Neural progenitor cell (in vitro differentiated cells): ENCODE data around the gene RPTOR. TPM values are rescaled to one million over a fixed set of nuclear protein-coding genes. Genes with fewer than 3 reads are reported as not detected.

Experiments
- DNase-seq: peaks from one replicate; pipeline ENCODE4 v3.0.0-alpha.2; 2016; ENCODE audit warnings: low spot score
- H2AFZ ChIP-seq: fragments of 200-600 bp; sonication (generic); replicated peaks from 2 replicates; pipeline ENCODE4 v1.6.1; 2016; ENCODE audit warnings: antibody characterized with exemption
- H3F3A ChIP-seq: fragments of 200-600 bp; sonication (generic); 2 replicates; pipeline ENCODE4 v1.6.1; 2016; ENCODE audit warnings: antibody characterized with exemption, low read depth
- H3K27ac ChIP-seq: fragments of 200-600 bp; sonication (generic); 2 replicates; pipeline ENCODE4 v1.5.1; 2016; ENCODE audit warnings: mild to moderate bottlenecking
- H3K27me3 ChIP-seq: fragments of 200-600 bp; sonication (generic); 2 replicates; pipeline ENCODE4 v1.6.1; 2016; ENCODE audit warnings: mild to moderate bottlenecking, moderate library complexity
- H3K36me3 ChIP-seq: fragments of 200-600 bp; sonication (generic); 2 replicates; pipeline ENCODE4 v1.5.1; 2016
- H3K4me1 ChIP-seq: fragments of 200-600 bp; sonication (generic); 2 replicates; pipeline ENCODE4 v1.6.1; 2016; ENCODE audit warnings: mixed run types
- H3K4me2 ChIP-seq: fragments of 200-600 bp; sonication (generic); 2 replicates; pipeline ENCODE4 v1.6.1; 2016
- H3K4me3 ChIP-seq: fragments of 200-600 bp; sonication (generic); 2 replicates; pipeline ENCODE4 v1.5.1; 2016
- H3K79me2 ChIP-seq: fragments of 200-600 bp; sonication (generic); 2 replicates; pipeline ENCODE4 v1.6.1; 2016; ENCODE audit warnings: low read depth
- H3K9ac ChIP-seq: fragments of 200-600 bp; sonication (generic); 2 replicates; pipeline ENCODE4 v1.6.1; 2016
- H3K9me3 ChIP-seq: fragments of 200-600 bp; sonication (generic); 2 replicates; pipeline ENCODE4 v1.5.1; 2016; ENCODE audit warnings: low read depth
- H4K20me1 ChIP-seq: fragments of 200-600 bp; sonication (generic); 2 replicates; pipeline ENCODE4 v1.6.1; 2016; ENCODE audit warnings: low read depth
- H3K27ac Mint-ChIP-seq: 3 replicates; pipeline ENCODE4 v1.8.0; 2021; ENCODE audit warnings: mixed read lengths
- H3K27me3 Mint-ChIP-seq: 2 replicates; pipeline ENCODE4 v1.8.0; 2022; ENCODE audit warnings: low read depth, mild to moderate bottlenecking, inconsistent platforms, moderate library complexity, mixed read lengths; ENCODE audit not compliant: insufficient read depth
- H3K36me3 Mint-ChIP-seq: 3 replicates; pipeline ENCODE4 v1.8.0; 2021; ENCODE audit warnings: mixed read lengths
- H3K4me1 Mint-ChIP-seq: 3 replicates; pipeline ENCODE4 v1.8.0; 2021; ENCODE audit warnings: mixed read lengths
- H3K4me3 Mint-ChIP-seq: 3 replicates; pipeline ENCODE4 v1.8.0; 2021; ENCODE audit warnings: mild to moderate bottlenecking, moderate library complexity, mixed read lengths
- H3K9me3 Mint-ChIP-seq: 3 replicates; pipeline ENCODE4 v1.8.0; 2020; ENCODE audit warnings: mixed read lengths
- EZH2 ChIP-seq: fragments of 200-600 bp; sonication (generic); IDR thresholded peaks from 2 replicates; pipeline ENCODE4 v1.6.1; 2017; ENCODE audit warnings: antibody characterized with exemption, mild to moderate bottlenecking, moderate library complexity
- EZH2phosphoT487 ChIP-seq: fragments of 200-600 bp; sonication (generic); IDR thresholded peaks from 2 replicates; pipeline ENCODE4 v1.6.1; 2017; ENCODE audit warnings: antibody characterized with exemption
- total RNA-seq: library from RNA; depleted of rRNA; stranded (reverse); fragments of >200 nt; gene quantifications from 2 replicates; pipeline ENCODE4 v1.2.3, GENCODE V29; 2015; ENCODE audit warnings: low replicate concordance
- TF ChIP-seq, protein P1 (sequence below): fragments of 200-600 bp; sonication (generic); IDR thresholded peaks from 2 replicates; pipeline ENCODE4 v1.5.1; 2017; ENCODE audit warnings: antibody characterized with exemption, mild to moderate bottlenecking

Gene RPTOR
- total RNA-seq, 1 donor from 2014 or later = 7.4 TPM

DNA sequence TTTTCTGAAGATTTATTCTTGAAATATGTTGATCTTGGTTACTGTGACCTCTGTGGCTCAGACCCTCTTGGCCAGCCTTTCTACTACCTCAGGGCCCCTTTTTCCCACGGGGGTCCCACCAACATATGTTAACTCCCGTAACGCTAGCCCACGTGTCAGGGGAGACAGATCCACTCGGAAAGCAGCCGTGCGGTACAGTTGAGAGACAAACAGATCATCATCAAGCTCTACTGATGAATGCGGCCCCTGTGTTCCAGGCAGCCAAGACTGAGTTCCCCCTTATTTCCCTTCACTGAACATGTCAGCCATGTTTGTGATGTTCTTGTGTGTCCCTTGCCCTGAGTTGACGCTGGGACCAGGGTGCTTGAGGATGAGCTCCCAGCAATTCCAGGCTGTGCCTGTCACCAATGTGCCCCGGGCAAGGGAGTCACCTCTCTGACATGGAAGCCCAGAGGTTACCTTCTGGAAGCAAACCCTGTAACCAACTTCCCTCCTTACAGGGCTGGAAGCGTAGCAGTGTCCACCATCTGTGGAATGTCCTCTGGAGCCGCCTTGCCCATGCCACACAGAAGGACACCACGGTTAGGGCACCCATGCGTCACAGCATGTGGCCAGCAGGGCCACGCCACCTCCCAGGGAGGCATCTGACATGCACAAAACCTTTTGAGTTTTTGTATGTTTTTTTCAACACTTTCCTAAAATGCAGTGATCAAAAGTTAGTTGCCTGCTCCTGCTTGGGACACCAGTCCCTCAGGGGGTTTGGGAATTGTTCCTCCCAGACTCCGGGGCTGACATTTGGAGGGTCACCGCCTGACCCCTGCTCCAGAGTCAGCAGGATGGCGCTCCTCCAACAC is 253.3 kb downstream of the RPTOR start:
- Histone ChIP-seq H3F3A (no peaks in the 10 kb centered on the region), H3K36me3 (no peaks in the 10 kb centered on the region), H4K20me1 (no peaks in the 10 kb centered on the region), H3K4me3 (no peak overlapping the region), H2AFZ (no peak overlapping the region), H3K9ac (no peak overlapping the region), H3K9me3 (no peaks in the 10 kb centered on the region), H3K4me1 (no peaks in the 10 kb centered on the region), H3K79me2 (no peaks in the 10 kb centered on the region), H3K4me2 (no peak overlapping the region), H3K27me3 (no peaks in the 10 kb centered on the region), H3K27ac (no peak overlapping the region)
- no peak overlapping the region for H3K4me3 Mint-ChIP-seq
- no peak overlapping the region for H3K27ac Mint-ChIP-seq
- peaks cover 2% of the 10 kb centered on the region for H3K9me3 Mint-ChIP-seq
- peaks cover 18% of the 10 kb centered on the region for H3K36me3 Mint-ChIP-seq
- TF ChIP-seq EZH2phosphoT487 (no peak), EZH2 (no peak)
- TF ChIP-seq, protein P1, sequence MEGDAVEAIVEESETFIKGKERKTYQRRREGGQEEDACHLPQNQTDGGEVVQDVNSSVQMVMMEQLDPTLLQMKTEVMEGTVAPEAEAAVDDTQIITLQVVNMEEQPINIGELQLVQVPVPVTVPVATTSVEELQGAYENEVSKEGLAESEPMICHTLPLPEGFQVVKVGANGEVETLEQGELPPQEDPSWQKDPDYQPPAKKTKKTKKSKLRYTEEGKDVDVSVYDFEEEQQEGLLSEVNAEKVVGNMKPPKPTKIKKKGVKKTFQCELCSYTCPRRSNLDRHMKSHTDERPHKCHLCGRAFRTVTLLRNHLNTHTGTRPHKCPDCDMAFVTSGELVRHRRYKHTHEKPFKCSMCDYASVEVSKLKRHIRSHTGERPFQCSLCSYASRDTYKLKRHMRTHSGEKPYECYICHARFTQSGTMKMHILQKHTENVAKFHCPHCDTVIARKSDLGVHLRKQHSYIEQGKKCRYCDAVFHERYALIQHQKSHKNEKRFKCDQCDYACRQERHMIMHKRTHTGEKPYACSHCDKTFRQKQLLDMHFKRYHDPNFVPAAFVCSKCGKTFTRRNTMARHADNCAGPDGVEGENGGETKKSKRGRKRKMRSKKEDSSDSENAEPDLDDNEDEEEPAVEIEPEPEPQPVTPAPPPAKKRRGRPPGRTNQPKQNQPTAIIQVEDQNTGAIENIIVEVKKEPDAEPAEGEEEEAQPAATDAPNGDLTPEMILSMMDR = no peak
- H3K27me3 Mint-ChIP-seq = no peaks in the 10 kb centered on the region
- DNase-seq = no peak
- H3K4me1 Mint-ChIP-seq = peaks cover 18% of the 10 kb centered on the region

DNA sequence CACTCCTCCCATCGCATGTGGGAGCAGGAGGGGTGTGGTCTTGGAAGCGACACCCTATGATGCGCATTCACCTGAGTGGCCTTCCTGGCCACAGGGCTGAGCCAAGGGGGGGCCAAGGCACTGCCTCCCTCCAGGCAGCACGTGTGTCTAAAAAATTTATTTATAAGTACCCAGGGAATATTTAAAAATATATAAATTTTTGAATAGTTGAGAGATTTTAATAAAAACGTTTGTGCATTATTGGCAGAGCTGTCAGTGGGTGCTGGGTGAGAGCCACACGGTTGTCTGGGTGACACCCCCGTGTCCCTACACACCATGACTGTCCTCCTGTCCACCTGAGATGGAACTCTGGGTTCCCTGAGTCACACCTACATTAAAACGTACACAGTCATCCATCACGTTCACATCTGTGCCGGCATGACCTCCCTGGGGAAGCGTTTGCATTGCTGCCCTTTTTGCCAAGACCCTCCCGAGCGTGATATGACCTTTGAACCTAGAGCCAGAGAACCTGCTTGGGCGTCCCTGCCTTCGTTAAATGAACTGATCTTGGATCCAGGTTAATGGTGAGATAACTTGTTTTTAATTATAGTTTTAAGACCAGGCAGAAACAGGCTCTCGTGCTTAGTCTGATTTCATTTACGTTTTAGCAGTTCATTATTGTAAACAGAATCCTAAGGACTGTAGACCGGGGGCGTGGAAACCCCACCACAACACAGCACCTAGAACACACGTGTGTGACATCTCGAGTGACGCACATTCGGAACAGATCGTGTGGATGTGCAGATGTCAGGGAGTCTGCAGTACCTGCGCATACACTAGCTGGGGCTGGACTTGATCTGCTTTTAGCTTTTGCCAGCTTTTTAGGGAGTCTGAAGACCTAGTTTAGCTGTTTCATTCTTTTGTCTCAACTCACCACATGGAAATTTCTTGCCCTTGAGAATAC is 254.2 kb downstream of the RPTOR start:
- Histone ChIP-seq H3K9ac (no peak overlapping the region), H3K79me2 (no peaks in the 10 kb centered on the region), H3K9me3 (no peaks in the 10 kb centered on the region), H4K20me1 (no peaks in the 10 kb centered on the region), H3K4me2 (no peak overlapping the region), H3K36me3 (no peaks in the 10 kb centered on the region), H3K4me3 (no peak overlapping the region), H3F3A (no peaks in the 10 kb centered on the region), H3K27me3 (no peaks in the 10 kb centered on the region), H3K27ac (no peak overlapping the region), H2AFZ (no peak overlapping the region), H3K4me1 (no peaks in the 10 kb centered on the region)
- no peaks in the 10 kb centered on the region for H3K27me3 Mint-ChIP-seq
- H3K27ac Mint-ChIP-seq = no peak overlapping the region
- H3K4me1 Mint-ChIP-seq = peaks cover 18% of the 10 kb centered on the region
- no peak for DNase-seq
- TF ChIP-seq, protein P1 = no peak
- TF ChIP-seq EZH2phosphoT487 (no peak), EZH2 (no peak)
- H3K9me3 Mint-ChIP-seq = peaks cover 2% of the 10 kb centered on the region
- H3K36me3 Mint-ChIP-seq = peaks cover 18% of the 10 kb centered on the region
- H3K4me3 Mint-ChIP-seq = no peak overlapping the region

DNA sequence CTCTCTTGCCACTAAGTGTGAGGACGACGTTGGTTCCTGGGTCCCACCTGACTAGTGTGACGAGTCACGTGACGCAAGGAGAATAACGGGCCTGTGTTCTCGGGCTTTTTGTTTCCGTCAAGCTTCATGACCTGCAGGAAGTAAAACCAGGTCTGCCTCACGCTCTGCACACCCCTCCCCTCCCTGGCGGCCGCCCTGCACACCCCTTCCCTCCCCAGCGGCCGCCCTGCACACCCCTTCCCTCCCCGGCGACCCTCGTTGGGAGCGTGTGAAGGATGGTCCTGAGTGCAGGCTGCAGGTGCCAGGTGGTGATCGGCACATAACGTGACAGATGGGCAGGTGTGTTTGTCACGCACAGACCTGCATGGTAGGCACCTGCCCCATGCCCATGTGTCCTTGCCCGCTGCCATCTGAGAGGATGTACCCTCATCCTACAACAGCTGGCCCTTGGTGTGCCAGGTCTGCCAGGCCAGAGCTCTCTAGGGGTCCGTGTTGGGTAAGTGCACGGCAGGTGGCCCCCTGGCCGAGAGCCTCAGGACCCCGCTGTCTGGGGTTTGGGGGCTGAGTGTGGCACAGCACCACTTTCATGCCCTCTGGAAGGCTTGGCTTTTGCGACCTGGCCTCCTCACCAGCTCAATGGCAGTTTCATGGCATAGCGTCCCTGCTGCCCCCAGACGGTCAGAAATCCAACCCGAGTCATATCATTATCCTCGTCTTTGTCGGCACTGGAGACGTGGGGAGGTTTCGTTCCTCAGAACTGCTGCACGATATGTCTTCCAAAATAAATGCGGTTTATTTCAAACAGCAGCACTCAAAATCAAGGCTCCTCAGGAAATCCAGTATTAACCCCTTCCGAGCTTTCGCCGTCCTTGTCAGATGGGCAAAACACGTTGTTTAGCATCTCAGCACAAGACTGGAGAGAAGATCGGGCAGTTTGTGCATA is 255.2 kb downstream of the RPTOR start:
- Mint-ChIP-seq H3K9me3 (peaks cover under 1% of the 10 kb centered on the region), H3K4me1 (peaks cover 11% of the 10 kb centered on the region), H3K36me3 (peaks cover 16% of the 10 kb centered on the region), H3K4me3 (no peak overlapping the region), H3K27me3 (no peaks in the 10 kb centered on the region), H3K27ac (peak overlapping the region; percentile 29)
- Histone ChIP-seq H2AFZ (no peak overlapping the region), H3K4me3 (no peak overlapping the region), H3K9me3 (no peaks in the 10 kb centered on the region), H3K79me2 (no peaks in the 10 kb centered on the region), H3F3A (no peaks in the 10 kb centered on the region), H3K27ac (no peak overlapping the region), H3K4me2 (no peak overlapping the region), H3K9ac (no peak overlapping the region), H3K27me3 (no peaks in the 10 kb centered on the region), H4K20me1 (no peaks in the 10 kb centered on the region), H3K36me3 (no peaks in the 10 kb centered on the region), H3K4me1 (no peaks in the 10 kb centered on the region)
- TF ChIP-seq EZH2phosphoT487 = no peak
- TF ChIP-seq EZH2 = no peak
- TF ChIP-seq, protein P1 = no peak
- DNase-seq = no peak
